Adrenal gland (tissue), 5 donors: Measurements from ENCODE around the gene BBS1.

ENCODE experiments used
- CTCF ChIP-seq, 6 experiments: fragments of 450-650 bp in 4 of 6; fragments of 200-600 bp in 2 of 6; sonication (generic) in 1 of 6; IDR thresholded peaks; 1 replicate in 5 of 6; 2 replicates in 1 of 6; pipeline versions ENCODE4 v1.5.1 to v1.8.0; 2016 to 2021; ENCODE audit warnings: antibody characterized with exemption in 6 of 6, mild to moderate bottlenecking in 2 of 6, moderate library complexity in 1 of 6
- POLR2A ChIP-seq, 2 donors: fragments of 450-650 bp; IDR thresholded peaks; one replicate each; pipeline ENCODE4 v1.6.1; 2017; ENCODE audit warnings: antibody characterized with exemption in 2 of 2, mild to moderate bottlenecking in 2 of 2, moderate library complexity in 1 of 2
- donor health status: DM: no; HTN: no; CAD: no.

GRCh38 chr11:66546966-66547661, 36.7 kb downstream of the BBS1 start:
- no peak for TF ChIP-seq POLR2A (IDR thresholded peaks at IDR 0.05)
- TF ChIP-seq CTCF (IDR thresholded peaks at IDR 0.05) = no peak
